ENCODE results near the gene MORN5. TPM values are rescaled to one million over a fixed set of nuclear protein-coding genes. Genes with fewer than 3 reads are reported as not detected.

The MORN5 gene
- total and polyA plus RNA-seq, 3 donors from 2014 or later, result 19.2 to 183 (median 34.7) TPM

DNA sequence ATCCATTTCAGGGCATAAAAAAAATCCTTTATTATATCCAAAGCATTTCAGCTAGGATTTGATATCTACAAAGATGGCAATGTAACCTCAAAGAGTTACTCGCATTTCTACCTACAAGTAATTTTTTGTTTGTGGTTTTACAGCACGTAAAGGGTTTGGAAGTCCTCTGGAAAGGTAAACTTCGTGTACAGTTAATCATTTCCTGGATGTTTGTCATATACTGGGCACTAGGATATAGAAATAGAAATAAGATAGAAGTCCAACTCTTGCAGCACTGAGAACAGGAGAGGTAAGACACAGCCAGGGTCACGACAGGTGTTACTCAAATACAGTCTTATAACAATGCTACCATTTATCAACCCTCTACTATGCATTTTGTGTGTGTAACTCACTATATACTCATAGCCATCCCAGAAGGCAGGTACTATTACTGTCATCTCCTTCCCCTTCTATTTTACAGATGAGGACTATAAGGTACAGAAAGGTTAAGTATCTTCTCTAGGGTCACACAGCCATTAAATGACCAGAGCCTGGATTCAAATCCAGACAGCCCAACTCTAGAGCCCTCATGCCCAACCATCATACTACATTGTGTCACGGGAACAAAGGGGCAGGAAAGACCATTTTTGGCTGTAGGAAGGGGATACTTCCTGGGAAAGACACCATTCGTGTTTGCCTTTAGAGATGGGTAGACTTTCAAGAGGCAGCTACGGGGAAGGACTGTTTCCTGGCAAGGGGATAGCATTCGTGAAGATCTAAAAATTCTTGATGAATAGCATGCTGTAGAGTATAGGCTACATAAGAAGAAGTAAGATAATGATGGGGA, 19.1 kb upstream of the MORN5 start:
- Histone ChIP-seq H3K4me3 (no peak overlapping the region), H3K9me3 (no peaks in the 10 kb centered on the region), H3K36me3 (ENCODE audit: low read depth, missing control alignments) (no peaks in the 10 kb centered on the region), H3K27ac (no peak overlapping the region), H3K27me3 (no peaks in the 10 kb centered on the region), H3K4me1 (peaks cover 2% of the 10 kb centered on the region)
- no peak for TF ChIP-seq POLR2A (IDR thresholded peaks at IDR 0.05)
- TF ChIP-seq, protein P1, sequence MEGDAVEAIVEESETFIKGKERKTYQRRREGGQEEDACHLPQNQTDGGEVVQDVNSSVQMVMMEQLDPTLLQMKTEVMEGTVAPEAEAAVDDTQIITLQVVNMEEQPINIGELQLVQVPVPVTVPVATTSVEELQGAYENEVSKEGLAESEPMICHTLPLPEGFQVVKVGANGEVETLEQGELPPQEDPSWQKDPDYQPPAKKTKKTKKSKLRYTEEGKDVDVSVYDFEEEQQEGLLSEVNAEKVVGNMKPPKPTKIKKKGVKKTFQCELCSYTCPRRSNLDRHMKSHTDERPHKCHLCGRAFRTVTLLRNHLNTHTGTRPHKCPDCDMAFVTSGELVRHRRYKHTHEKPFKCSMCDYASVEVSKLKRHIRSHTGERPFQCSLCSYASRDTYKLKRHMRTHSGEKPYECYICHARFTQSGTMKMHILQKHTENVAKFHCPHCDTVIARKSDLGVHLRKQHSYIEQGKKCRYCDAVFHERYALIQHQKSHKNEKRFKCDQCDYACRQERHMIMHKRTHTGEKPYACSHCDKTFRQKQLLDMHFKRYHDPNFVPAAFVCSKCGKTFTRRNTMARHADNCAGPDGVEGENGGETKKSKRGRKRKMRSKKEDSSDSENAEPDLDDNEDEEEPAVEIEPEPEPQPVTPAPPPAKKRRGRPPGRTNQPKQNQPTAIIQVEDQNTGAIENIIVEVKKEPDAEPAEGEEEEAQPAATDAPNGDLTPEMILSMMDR (IDR thresholded peaks at IDR 0.05), result no peak
- no peak for DNase-seq
- intact Hi-C loops (cut with DNase I; ENCODE audit: low total_unique reads), result no loop called here
- WGBS, 2 donors, result 88 to 89% methylated on average over 8 of the region's 8 CpGs

DNA sequence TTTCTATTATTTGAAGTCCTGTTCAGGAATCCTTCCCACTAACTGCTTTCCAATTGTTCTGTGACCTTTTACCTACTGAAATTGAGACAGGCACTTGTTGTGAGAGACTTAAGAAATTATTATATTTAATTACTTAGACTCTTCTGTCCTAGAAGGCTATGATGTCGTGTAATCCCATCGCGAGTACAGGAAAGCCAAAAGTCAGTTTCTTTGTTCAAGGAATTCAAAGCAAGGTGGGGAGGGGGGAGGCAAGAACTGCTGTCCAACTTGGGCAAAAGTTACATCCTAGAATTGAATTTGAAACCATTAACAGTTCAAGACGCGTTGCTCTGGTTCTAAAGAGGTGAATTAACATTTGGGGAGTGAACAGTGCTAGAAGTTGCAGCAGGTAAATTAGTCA, 18.0 kb upstream of the MORN5 start:
- H3K27me3 ChIP-seq, result no peaks in the 10 kb centered on the region
- no peak overlapping the region for H3K4me3 ChIP-seq
- peaks cover 2% of the 10 kb centered on the region for H3K4me1 ChIP-seq
- no peaks in the 10 kb centered on the region for H3K36me3 ChIP-seq (ENCODE audit: low read depth, missing control alignments)
- no peak for DNase-seq
- 82 to 89% methylated on average over 5 of the region's 5 CpGs for WGBS, 2 donors
- intact Hi-C loops (cut with DNase I; ENCODE audit: low total_unique reads), result no loop called here
- no peaks in the 10 kb centered on the region for H3K9me3 ChIP-seq
- TF ChIP-seq POLR2A (IDR thresholded peaks at IDR 0.05), result no peak
- TF ChIP-seq, protein P1 (IDR thresholded peaks at IDR 0.05), result no peak
- no peak overlapping the region for H3K27ac ChIP-seq

DNA sequence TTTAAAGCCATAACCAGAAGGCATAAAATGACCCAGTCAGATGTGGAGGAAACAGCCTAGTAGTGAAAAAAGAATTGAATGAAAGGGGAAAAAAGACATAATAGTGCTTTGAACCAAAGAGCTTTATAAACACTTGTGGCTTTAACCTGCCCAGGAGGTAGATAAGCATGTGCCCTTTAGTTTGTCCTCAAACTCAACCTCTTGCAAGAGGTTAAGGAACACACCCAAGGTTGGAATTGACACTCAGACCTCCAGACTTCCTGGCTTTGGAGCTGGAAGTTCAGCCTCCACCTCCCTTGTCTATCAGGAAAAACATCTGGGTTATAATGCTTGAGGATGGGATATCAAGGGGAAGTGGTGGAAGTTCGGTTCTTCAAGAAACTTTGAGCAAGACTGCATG, 16.4 kb upstream of the MORN5 start:
- 78 to 88% methylated on average over 1 of the region's 1 CpG for WGBS, 2 donors
- no peaks in the 10 kb centered on the region for H3K36me3 ChIP-seq (ENCODE audit: low read depth, missing control alignments)

DNA sequence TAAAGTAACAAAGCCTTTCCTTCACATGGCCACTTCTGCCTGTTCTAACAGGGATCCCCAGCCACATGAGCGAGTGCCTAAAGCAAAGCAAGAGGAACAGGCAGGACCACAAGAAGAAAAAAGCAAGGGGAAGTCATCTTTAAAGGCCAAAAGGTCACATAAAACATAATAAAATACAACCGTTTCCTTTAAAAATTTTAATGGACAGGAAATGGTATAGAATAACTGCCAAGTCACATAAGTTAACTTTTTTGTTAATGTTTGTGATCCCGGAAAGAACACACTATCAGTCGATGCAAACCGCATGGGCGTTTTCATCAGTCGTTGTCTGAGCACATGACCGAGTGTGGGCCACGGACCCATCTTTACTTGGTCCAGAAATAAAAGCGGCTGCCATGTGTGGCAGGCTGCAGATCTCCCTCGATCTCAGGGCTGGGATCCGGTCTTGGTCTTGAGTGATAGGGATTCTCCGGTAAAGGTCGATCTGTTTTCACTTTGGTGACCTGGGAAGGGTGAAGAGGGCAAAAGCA, 15.8 kb upstream of the MORN5 start:
- no peak overlapping the region for H3K27ac ChIP-seq
- 76 to 85% methylated on average over 14 of the region's 14 CpGs for WGBS, 2 donors
- H3K4me1 ChIP-seq, result peaks cover 6% of the 10 kb centered on the region
- H3K27me3 ChIP-seq, result no peaks in the 10 kb centered on the region
- no peaks in the 10 kb centered on the region for H3K36me3 ChIP-seq (ENCODE audit: low read depth, missing control alignments)
- no peak for DNase-seq
- H3K9me3 ChIP-seq, result no peaks in the 10 kb centered on the region
- intact Hi-C loops (cut with DNase I; ENCODE audit: low total_unique reads), result no loop called here
- TF ChIP-seq, protein P1 (IDR thresholded peaks at IDR 0.05), result no peak
- no peak for TF ChIP-seq POLR2A (IDR thresholded peaks at IDR 0.05)
- no peak overlapping the region for H3K4me3 ChIP-seq

More for the DNA sequence above, 16.4 kb upstream of the MORN5 start:
- TF ChIP-seq POLR2A (IDR thresholded peaks at IDR 0.05), result no peak
- TF ChIP-seq, protein P1 (IDR thresholded peaks at IDR 0.05), result no peak
- peaks cover 5% of the 10 kb centered on the region for H3K4me1 ChIP-seq
- no peak for DNase-seq
- intact Hi-C loops (cut with DNase I; ENCODE audit: low total_unique reads), result no loop called here
- H3K9me3 ChIP-seq, result no peaks in the 10 kb centered on the region
- no peak overlapping the region for H3K4me3 ChIP-seq
- no peaks in the 10 kb centered on the region for H3K27me3 ChIP-seq
- H3K27ac ChIP-seq, result no peak overlapping the region

All from testis (tissue), 3 donors.